Neural cell (in vitro differentiated cells): ENCODE measurements around the gene C1QTNF7.

ENCODE experiments used
- CTCF ChIP-seq: fragments of 450-650 bp; IDR thresholded peaks from 2 replicates; pipeline ENCODE4 v1.5.1; 2014; ENCODE audit warnings: antibody characterized with exemption, mild to moderate bottlenecking, moderate library complexity; ENCODE audit not compliant: poor library complexity, severe bottlenecking
- EP300 ChIP-seq: fragments of 450-650 bp; conservative IDR thresholded peaks from 2 replicates; pipeline ENCODE4 v1.6.1; 2014; ENCODE audit warnings: antibody characterized with exemption, mild to moderate bottlenecking, moderate library complexity; ENCODE audit not compliant: poor library complexity, severe bottlenecking
- EZH2 ChIP-seq: fragments of 200-600, 300-800 bp; shearing (Covaris generic), sonication (generic); IDR thresholded peaks from 2 replicates; pipeline ENCODE4 v1.6.1; 2014; ENCODE audit warnings: antibody characterized with exemption, low read length, borderline replicate concordance, mild to moderate bottlenecking; ENCODE audit not compliant: insufficient read depth, poor library complexity, severe bottlenecking
- MXI1 ChIP-seq: fragments of 450-650 bp; conservative IDR thresholded peaks from 2 replicates; pipeline ENCODE4 v1.6.1; 2014; ENCODE audit warnings: antibody characterized with exemption, mild to moderate bottlenecking; ENCODE audit not compliant: poor library complexity, severe bottlenecking
- POLR2AphosphoS5 ChIP-seq: IDR thresholded peaks from 2 replicates; pipeline ENCODE4 v1.6.1; 2012
- RAD21 ChIP-seq: fragments of 450-650 bp; conservative IDR thresholded peaks from 2 replicates; pipeline ENCODE4 v1.6.1; 2014; ENCODE audit warnings: antibody characterized with exemption, mild to moderate bottlenecking, moderate library complexity
- REST ChIP-seq: IDR thresholded peaks from 2 replicates; pipeline ENCODE4 v1.6.1; 2012; ENCODE audit warnings: borderline replicate concordance
- SMC3 ChIP-seq: fragments of 450-650 bp; conservative IDR thresholded peaks from 2 replicates; pipeline ENCODE4 v1.6.1; 2014; ENCODE audit warnings: antibody characterized with exemption, mild to moderate bottlenecking, moderate library complexity; ENCODE audit not compliant: poor library complexity
- TAF1 ChIP-seq: IDR thresholded peaks from 2 replicates; pipeline ENCODE4 v1.6.1; 2012; ENCODE audit warnings: low read depth

DNA sequence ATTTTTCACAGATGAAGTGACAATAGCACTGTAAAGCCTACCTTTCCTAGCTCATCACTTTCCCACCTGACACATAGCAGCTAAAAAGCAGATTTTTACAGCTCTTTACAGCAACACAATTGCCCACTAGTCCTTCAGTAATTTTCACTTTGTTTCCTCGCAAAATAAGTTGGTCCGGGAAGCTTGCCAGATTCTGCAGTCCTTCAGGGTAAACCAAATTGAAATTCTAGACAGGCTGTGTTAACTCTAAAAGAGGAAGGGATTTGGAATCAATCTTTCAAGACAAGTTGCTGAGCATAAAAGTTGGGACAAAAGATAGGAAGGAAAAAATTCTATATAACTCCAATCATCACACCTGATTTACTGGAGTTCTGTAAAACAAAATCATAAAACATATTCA lies 8.7 kb downstream of the C1QTNF7 start:
- TF ChIP-seq EZH2 (no peak), CTCF (no peak), POLR2AphosphoS5 (no peak), EP300 (no peak), MXI1 (no peak), RAD21 (no peak), SMC3 (no peak), REST (no peak), TAF1 (no peak)
